ENCODE data around the gene TAAR1. TPM values are rescaled to one million over a fixed set of nuclear protein-coding genes. Genes with fewer than 3 reads are reported as not detected.
"Not testable (repeated sequence)": the region's sequence is repeated elsewhere in the genome, so short reads cannot be mapped to it uniquely, and the experiment has no call there.

The TAAR1 gene
- total RNA-seq, result not detected

GRCh38 chr6:132659082-132659481, at the start of gene TAAR1:
TSS of gene TAAR1 (minus strand) at chr6:132659182. CDS start at chr6:132646003, 13,179 bp downstream.
- peaks cover 2% of the 10 kb centered on the region for H3K4me1 Mint-ChIP-seq
- intact Hi-C loops (cut with DNase I, micrococcal nuclease), result no loop called here
- H3K36me3 Mint-ChIP-seq (ENCODE audit: low read depth), result no peaks in the 10 kb centered on the region
- DNase-seq, result no peak
- ATAC-seq, result no peak
- POLR2A ChIA-PET, result no interaction called here
- no peak within 1 kb of the TSS for H3K27ac Mint-ChIP-seq
- H3K27me3 Mint-ChIP-seq, result peaks cover 2% of the 10 kb centered on the region
- no peak within 1 kb of the TSS for H3K4me3 Mint-ChIP-seq
- no peaks in the 10 kb centered on the region for H3K9me3 Mint-ChIP-seq (ENCODE audit: low read depth)
- CTCF ChIA-PET, result interaction anchor here (0.7 to 0.9 kb wide), 2 partner anchors 109 to 292 kb away, joined by 3 read pairs; no protein-coding TSS in a partner anchor

DNA sequence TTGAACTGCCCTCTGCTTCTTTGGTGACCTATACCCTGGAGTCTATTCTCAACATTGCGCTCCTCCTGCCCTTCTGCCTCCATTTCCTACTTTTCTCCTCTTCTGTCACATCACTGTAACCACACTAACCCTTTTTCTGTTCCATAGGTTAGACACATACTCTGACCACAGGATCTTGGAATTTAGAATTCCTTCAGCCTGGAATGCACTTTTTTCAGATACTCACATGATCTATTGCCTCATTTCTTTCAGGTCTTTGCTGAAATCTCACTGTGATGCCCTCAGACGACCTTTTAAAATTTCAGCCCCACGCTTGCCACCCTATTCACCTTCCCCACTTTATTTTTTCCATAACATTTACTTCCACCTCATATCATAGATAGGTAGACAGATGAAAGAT, 49.8 kb upstream of the TAAR1 start:
- DNase-seq, result no peak
- no peak for ATAC-seq
- Mint-ChIP-seq H3K36me3 (ENCODE audit: low read depth) (no peaks in the 10 kb centered on the region), H3K4me3 (no peak overlapping the region), H3K9me3 (ENCODE audit: low read depth) (peaks cover 7% of the 10 kb centered on the region), H3K27me3 (peaks cover 23% of the 10 kb centered on the region), H3K27ac (no peak overlapping the region), H3K4me1 (no peaks in the 10 kb centered on the region)
- POLR2A ChIA-PET, result no interaction called here
- CTCF ChIA-PET, result interaction anchor here (0.5 kb wide), 1 partner anchor 1125 kb away, joined by 3 read pairs; no protein-coding TSS in a partner anchor
- intact Hi-C loops (cut with DNase I, micrococcal nuclease), result no loop called here

GRCh38 chr6:132708002-132708401, 49.0 kb upstream of the TAAR1 start:
- Mint-ChIP-seq H3K27ac (no peak overlapping the region), H3K36me3 (ENCODE audit: low read depth) (no peaks in the 10 kb centered on the region), H3K4me1 (no peaks in the 10 kb centered on the region), H3K4me3 (no peak overlapping the region), H3K9me3 (ENCODE audit: low read depth) (peaks cover 11% of the 10 kb centered on the region), H3K27me3 (peaks cover 26% of the 10 kb centered on the region)
- ChIA-PET POLR2A (no interaction called here), CTCF (interaction anchor here (0.5 kb wide), 1 partner anchor 1126 kb away, joined by 3 read pairs; no protein-coding TSS in a partner anchor)
- ATAC-seq, result no peak
- intact Hi-C loops (cut with DNase I, micrococcal nuclease), result no loop called here
- no peak for DNase-seq

GRCh38 chr6:132706756-132707155, 47.8 kb upstream of the TAAR1 start:
- DNase-seq; H3K36me3 Mint-ChIP-seq (ENCODE audit: low read depth); intact Hi-C loops (cut with DNase I, micrococcal nuclease); POLR2A ChIA-PET; H3K4me3 Mint-ChIP-seq; CTCF ChIA-PET; H3K27ac Mint-ChIP-seq; H3K4me1 Mint-ChIP-seq; ATAC-seq: not testable (repeated sequence)
- peaks cover 26% of the 10 kb centered on the region for H3K27me3 Mint-ChIP-seq
- peaks cover 11% of the 10 kb centered on the region for H3K9me3 Mint-ChIP-seq (ENCODE audit: low read depth)

DNA sequence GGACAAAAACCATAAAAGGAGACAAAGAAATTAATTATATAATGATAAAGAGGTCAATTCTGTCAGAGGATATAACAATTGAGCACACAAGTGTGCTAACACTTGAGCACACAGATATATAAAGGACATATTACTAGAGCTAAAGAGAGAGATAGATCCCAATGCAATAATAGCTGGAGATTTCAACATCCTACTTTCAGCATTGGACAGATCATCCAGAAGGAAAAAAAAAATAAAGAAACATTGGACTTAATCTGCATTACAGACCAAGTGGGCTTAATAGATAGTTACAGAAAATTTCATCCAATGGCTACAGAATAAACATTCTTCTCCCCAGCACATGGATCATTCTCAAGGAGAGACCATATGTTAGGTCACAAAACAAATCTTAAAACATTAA, 45.0 kb upstream of the TAAR1 start:
- Mint-ChIP-seq H3K4me1 (no peaks in the 10 kb centered on the region), H3K36me3 (ENCODE audit: low read depth) (no peaks in the 10 kb centered on the region), H3K27ac (no peak overlapping the region), H3K4me3 (no peak overlapping the region), H3K27me3 (peaks cover 31% of the 10 kb centered on the region), H3K9me3 (ENCODE audit: low read depth) (peaks cover 11% of the 10 kb centered on the region)
- DNase-seq, result no peak
- POLR2A ChIA-PET, result no interaction called here
- CTCF ChIA-PET, result interaction anchor here (0.6 kb wide), 1 partner anchor 34 kb away, joined by 4 read pairs; no protein-coding TSS in a partner anchor
- intact Hi-C loops (cut with DNase I, micrococcal nuclease), result no loop called here
- no peak for ATAC-seq

- ChIA-PET CTCF (no interaction called here), POLR2A (no interaction called here)
- ATAC-seq (no peak), DNase-seq (no peak)
- intact Hi-C loops (cut with DNase I, micrococcal nuclease), result no loop called here
- peaks cover 13% of the 10 kb centered on the region for H3K9me3 Mint-ChIP-seq (ENCODE audit: low read depth)
- no peak overlapping the region for H3K4me3 Mint-ChIP-seq
- H3K27me3 Mint-ChIP-seq, result peaks cover 12% of the 10 kb centered on the region
- H3K4me1 Mint-ChIP-seq, result no peaks in the 10 kb centered on the region
- H3K27ac Mint-ChIP-seq, result no peak overlapping the region
- H3K36me3 Mint-ChIP-seq (ENCODE audit: low read depth), result no peaks in the 10 kb centered on the region
Measured at GRCh38 chr6:132698608-132699007, 39.6 kb upstream of the TAAR1 start.

DNA sequence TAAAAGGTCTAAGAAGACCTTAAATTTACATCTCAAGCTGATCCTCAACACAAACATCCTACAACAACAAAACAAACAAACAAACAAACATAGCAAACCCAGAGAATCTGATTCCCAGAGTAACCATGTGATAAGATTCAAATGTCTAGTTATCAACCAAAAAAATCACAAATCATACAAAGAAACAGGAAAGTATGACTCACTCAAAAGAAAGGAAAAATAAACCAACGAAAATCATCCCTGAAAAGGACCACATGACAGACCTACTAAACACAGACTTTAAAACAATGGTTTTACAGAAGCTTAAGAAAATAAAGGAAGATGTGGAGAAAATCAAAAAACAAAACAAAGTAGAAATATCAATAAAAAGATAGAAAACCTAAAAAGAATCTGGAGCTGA, 36.8 kb upstream of the TAAR1 start:
- H3K27me3 Mint-ChIP-seq, result peaks cover 2% of the 10 kb centered on the region

DNA sequence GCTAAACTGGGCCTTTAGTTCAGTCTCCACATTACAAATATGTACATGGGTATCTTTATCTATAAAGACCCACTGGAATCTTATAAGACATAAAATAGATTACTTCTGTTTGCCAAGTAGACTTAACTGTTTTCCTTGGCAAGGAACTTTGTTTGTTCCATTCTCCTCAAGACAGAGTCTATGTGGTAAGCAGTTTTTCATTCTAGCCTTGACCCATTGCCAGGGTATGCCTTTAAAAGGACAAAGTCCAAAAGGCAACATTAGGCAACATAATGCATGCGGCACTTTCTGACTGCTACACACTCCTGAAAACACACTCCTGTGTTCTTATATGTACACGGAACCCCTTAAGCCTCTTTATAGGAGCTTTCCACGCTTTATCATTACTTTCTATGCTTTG, 34.5 kb upstream of the TAAR1 start:
- no peak overlapping the region for H3K4me3 Mint-ChIP-seq
- DNase-seq (no peak), ATAC-seq (no peak)
- no peaks in the 10 kb centered on the region for H3K4me1 Mint-ChIP-seq
- peaks cover 10% of the 10 kb centered on the region for H3K9me3 Mint-ChIP-seq (ENCODE audit: low read depth)
- POLR2A ChIA-PET, result no interaction called here
- peaks cover 13% of the 10 kb centered on the region for H3K27me3 Mint-ChIP-seq
- CTCF ChIA-PET, result no interaction called here
- intact Hi-C loops (cut with DNase I, micrococcal nuclease), result no loop called here
- H3K27ac Mint-ChIP-seq, result no peak overlapping the region
- H3K36me3 Mint-ChIP-seq (ENCODE audit: low read depth), result no peaks in the 10 kb centered on the region

More for the DNA sequence above, 36.8 kb upstream of the TAAR1 start:
- Mint-ChIP-seq H3K9me3 (ENCODE audit: low read depth) (peaks cover 10% of the 10 kb centered on the region), H3K27ac (no peak overlapping the region), H3K4me3 (no peak overlapping the region), H3K36me3 (ENCODE audit: low read depth) (no peaks in the 10 kb centered on the region), H3K4me1 (no peaks in the 10 kb centered on the region)
- intact Hi-C loops (cut with DNase I, micrococcal nuclease), result no loop called here
- ChIA-PET POLR2A (no interaction called here), CTCF (interaction anchor here (0.6 to 1.5 kb wide), 2 partner anchors 20 to 33 kb away, joined by 3 read pairs; no protein-coding TSS in a partner anchor)
- DNase-seq (no peak), ATAC-seq (no peak)

- H3K36me3 Mint-ChIP-seq (ENCODE audit: low read depth), result no peaks in the 10 kb centered on the region
- H3K27ac Mint-ChIP-seq, result no peak overlapping the region
- intact Hi-C loops (cut with DNase I, micrococcal nuclease), result no loop called here
- ATAC-seq, result no peak
- peaks cover 28% of the 10 kb centered on the region for H3K27me3 Mint-ChIP-seq
- POLR2A ChIA-PET, result no interaction called here
- CTCF ChIA-PET, result no interaction called here
- no peaks in the 10 kb centered on the region for H3K4me1 Mint-ChIP-seq
- H3K4me3 Mint-ChIP-seq, result no peak overlapping the region
- DNase-seq, result no peak
- peaks cover 2% of the 10 kb centered on the region for H3K9me3 Mint-ChIP-seq (ENCODE audit: low read depth)
Measured at GRCh38 chr6:132690678-132691077, 31.7 kb upstream of the TAAR1 start.

DNA sequence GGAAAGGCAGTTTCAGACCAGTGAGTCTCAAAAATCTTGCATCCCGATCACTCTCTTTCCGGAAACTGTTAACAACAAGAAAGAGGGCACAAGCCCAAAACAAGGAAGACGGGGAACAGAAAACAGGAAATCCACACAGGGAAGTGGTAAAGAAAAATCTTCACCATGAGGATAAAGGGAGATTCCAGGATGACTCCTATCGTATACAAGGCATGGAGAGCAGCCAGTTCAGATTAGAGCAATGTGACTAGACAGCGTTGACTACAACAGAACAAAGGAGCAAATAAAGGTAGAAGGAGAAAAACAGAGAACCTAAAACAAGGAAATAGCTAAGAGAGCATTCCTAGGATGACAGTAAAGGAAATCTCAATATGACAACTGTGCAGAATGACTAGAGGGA, 28.3 kb upstream of the TAAR1 start:
- peaks cover 28% of the 10 kb centered on the region for H3K27me3 Mint-ChIP-seq
- no peaks in the 10 kb centered on the region for H3K36me3 Mint-ChIP-seq (ENCODE audit: low read depth)
- no peaks in the 10 kb centered on the region for H3K9me3 Mint-ChIP-seq (ENCODE audit: low read depth)
- H3K4me1 Mint-ChIP-seq, result no peaks in the 10 kb centered on the region
- CTCF ChIA-PET, result no interaction called here
- intact Hi-C loops (cut with DNase I, micrococcal nuclease), result no loop called here
- POLR2A ChIA-PET, result no interaction called here
- ATAC-seq, result no peak
- no peak overlapping the region for H3K4me3 Mint-ChIP-seq
- no peak overlapping the region for H3K27ac Mint-ChIP-seq
- DNase-seq, result no peak

GRCh38 chr6:132686531-132686930, 27.5 kb upstream of the TAAR1 start:
- Mint-ChIP-seq H3K36me3 (ENCODE audit: low read depth) (no peaks in the 10 kb centered on the region), H3K4me3 (no peak overlapping the region), H3K4me1 (no peaks in the 10 kb centered on the region), H3K27me3 (peaks cover 28% of the 10 kb centered on the region), H3K27ac (no peak overlapping the region), H3K9me3 (ENCODE audit: low read depth) (no peaks in the 10 kb centered on the region)
- ChIA-PET POLR2A (no interaction called here), CTCF (interaction anchor here (0.8 kb wide), 1 partner anchor 17 kb away, joined by 3 read pairs; no protein-coding TSS in a partner anchor)
- DNase-seq (no peak), ATAC-seq (no peak)
- intact Hi-C loops (cut with DNase I, micrococcal nuclease), result no loop called here

- H3K9me3 Mint-ChIP-seq (ENCODE audit: low read depth), result no peaks in the 10 kb centered on the region
- H3K27me3 Mint-ChIP-seq, result peaks cover 25% of the 10 kb centered on the region
- H3K27ac Mint-ChIP-seq, result no peak overlapping the region
- ChIA-PET CTCF (interaction anchor here (1.4 kb wide), 1 partner anchor 15 kb away, joined by 4 read pairs; no protein-coding TSS in a partner anchor), POLR2A (no interaction called here)
- H3K4me3 Mint-ChIP-seq, result no peak overlapping the region
- no peak for DNase-seq
- H3K4me1 Mint-ChIP-seq, result no peaks in the 10 kb centered on the region
- intact Hi-C loops (cut with DNase I, micrococcal nuclease), result no loop called here
- no peaks in the 10 kb centered on the region for H3K36me3 Mint-ChIP-seq (ENCODE audit: low read depth)
- no peak for ATAC-seq
Measured at GRCh38 chr6:132685009-132685408, 26.0 kb upstream of the TAAR1 start.

GRCh38 chr6:132684272-132684671, 25.3 kb upstream of the TAAR1 start:
- intact Hi-C loops (cut with DNase I, micrococcal nuclease), result no loop called here
- CTCF ChIA-PET, result interaction anchor here (0.7 to 1.4 kb wide), 2 partner anchors 14 to 89 kb away, joined by 4 read pairs; no protein-coding TSS in a partner anchor
- Mint-ChIP-seq H3K27me3 (peaks cover 18% of the 10 kb centered on the region), H3K36me3 (ENCODE audit: low read depth) (no peaks in the 10 kb centered on the region), H3K9me3 (ENCODE audit: low read depth) (no peaks in the 10 kb centered on the region), H3K4me1 (no peaks in the 10 kb centered on the region), H3K4me3 (no peak overlapping the region), H3K27ac (no peak overlapping the region)
- no peak for ATAC-seq
- POLR2A ChIA-PET, result no interaction called here
- no peak for DNase-seq
